GM10266 (cell line): ENCODE measurements around the gene EIF3F.

Experiments used
- DNase-seq: peaks from one replicate; pipeline ENCODE4 v3.0.0; 2012; ENCODE audit errors: extremely low spot score
- TF ChIP-seq, protein P1 (sequence below): IDR thresholded peaks from 2 replicates; pipeline ENCODE4 v1.5.1; 2012; ENCODE audit warnings: mild to moderate bottlenecking, low read depth; ENCODE audit not compliant: control insufficient read depth, insufficient read depth; ENCODE audit errors: missing control alignments

The EIF3F gene

DNA sequence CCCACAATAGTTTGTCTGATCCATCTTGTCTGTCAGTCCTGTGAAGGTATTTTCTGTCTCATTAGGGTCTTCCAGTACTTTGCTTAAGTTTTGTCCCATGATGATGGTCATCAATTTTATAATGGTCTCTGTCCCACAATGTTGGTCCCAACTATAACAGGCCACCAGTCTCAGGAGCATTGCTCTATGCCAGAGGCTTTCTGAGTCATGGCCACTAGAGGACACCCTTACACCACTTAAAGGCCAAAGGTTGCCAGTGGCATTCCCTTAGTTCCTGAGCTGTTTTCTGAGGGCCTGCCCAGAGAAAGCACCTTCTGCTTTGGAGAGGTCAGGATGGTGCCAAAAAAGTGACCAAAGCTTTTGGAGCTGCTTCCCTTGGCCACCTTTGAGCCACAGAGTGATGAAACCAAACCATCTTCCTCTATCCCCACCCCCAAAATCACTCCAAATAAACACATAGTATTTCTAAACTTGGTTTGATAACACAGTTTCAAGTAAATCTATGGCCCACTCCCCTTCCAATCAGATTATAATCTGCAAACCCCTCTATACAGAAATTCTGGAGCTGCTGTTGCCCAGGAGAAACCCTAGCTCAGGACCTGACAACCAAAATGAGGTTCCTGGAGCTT, 19.3 kb downstream of the EIF3F start:
- TF ChIP-seq, protein P1, sequence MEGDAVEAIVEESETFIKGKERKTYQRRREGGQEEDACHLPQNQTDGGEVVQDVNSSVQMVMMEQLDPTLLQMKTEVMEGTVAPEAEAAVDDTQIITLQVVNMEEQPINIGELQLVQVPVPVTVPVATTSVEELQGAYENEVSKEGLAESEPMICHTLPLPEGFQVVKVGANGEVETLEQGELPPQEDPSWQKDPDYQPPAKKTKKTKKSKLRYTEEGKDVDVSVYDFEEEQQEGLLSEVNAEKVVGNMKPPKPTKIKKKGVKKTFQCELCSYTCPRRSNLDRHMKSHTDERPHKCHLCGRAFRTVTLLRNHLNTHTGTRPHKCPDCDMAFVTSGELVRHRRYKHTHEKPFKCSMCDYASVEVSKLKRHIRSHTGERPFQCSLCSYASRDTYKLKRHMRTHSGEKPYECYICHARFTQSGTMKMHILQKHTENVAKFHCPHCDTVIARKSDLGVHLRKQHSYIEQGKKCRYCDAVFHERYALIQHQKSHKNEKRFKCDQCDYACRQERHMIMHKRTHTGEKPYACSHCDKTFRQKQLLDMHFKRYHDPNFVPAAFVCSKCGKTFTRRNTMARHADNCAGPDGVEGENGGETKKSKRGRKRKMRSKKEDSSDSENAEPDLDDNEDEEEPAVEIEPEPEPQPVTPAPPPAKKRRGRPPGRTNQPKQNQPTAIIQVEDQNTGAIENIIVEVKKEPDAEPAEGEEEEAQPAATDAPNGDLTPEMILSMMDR, result peak; percentile 90

DNA sequence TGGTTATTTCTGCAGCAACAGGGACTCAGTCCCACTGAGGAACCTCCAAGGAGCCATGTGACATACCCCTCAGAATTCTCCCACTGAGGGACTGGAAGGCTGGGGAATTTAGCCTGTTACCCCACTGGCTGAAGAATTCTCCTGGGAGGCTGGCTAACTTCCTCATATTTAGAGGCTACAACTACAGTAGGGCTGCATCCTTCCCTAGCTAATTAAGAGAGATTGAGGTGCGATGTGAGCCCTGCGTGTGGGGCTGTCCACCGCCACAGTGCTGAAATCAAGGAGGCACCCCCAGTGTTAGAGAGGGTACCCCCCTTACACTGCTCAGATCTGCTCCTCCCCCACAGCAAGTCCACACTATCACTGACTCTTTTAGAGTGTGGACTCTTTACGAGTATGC, 21.1 kb downstream of the EIF3F start:
- no peak for DNase-seq
- TF ChIP-seq, protein P1, result no peak

More for the DNA sequence above, 19.3 kb downstream of the EIF3F start:
- DNase-seq, result peak; percentile 65

DNA sequence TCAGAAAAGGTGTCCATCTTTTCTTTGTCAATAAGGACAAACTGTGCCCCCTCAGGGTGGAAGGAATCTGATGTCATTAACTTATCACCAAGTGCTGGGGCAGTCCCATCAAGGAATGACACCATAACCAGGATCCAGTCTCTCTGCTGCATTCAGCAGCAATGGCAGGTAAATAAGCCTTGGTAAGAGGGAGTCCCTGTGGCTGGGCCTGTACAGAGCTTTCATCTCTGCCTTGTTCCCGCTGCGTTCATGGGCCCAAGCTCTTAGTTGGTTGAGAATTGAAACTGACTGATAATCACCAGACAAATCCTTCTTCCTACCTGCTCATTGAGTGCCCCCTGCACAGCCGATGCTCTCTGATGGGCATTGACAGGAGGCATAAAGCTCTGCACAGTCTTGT, 22.7 kb downstream of the EIF3F start:
- no peak for DNase-seq
- TF ChIP-seq, protein P1, result no peak

DNA sequence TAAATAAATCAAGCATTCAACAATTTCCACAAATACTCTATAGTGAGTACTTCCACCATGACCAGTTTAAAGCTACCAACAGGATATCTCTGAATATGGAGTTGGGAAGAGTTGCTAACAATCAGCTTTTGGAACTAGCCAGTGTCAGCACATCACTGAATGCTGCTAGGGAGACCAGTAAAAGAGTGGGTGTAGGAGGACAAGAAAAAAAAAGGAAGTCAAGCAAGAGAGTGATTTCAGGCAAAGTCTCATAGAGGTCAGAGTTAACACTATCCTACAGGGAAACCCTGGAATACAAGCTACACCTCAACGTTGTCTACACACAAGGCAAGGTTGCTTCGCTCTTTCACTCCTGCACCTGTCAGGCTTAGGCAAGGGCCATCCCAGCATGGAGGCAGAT, 24.2 kb downstream of the EIF3F start:
- no peak for DNase-seq
- TF ChIP-seq, protein P1, result no peak

DNA sequence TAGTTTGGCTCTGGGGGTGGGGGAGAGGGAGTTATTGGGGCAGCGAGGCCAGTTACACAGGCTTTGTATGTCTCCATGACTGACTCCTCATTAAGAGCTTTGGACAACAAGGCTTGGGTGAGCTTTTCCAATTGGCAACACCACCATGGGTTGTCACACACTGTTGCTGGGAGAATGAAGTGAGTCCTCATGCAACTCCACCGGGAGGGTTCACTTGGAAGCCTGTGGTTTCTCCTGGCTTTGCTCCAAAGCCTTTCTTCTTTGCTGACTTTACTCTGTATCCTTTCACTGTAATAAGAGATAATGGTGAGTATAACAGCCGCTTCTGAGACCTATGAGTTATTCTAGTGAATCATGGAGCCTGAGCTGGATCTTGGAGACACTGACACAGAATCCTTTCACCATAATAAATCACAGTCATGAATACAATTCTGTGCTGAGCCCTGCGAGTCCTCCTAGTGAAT, 24.9 kb downstream of the EIF3F start:
- TF ChIP-seq, protein P1, result no peak
- DNase-seq, result no peak

DNA sequence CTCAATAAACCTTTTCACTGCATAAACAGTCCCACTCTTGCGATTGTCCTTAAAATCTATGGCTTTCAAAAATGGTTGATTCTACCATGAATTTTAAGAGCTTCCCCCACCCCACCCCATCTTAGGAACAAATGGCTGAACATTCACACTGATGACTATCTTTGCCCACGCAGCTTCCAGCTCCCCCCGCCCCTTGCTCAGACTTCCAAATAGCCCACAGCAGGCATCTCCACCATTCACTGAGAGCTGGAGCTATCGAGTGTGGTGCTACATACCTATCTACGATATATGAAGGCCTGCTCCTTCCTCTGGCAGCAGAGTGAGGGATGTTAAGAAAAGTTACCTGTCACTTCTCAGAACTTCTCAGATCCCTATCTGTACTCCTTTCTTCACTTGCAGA, 26.7 kb downstream of the EIF3F start:
- DNase-seq, result no peak
- TF ChIP-seq, protein P1, result no peak

DNA sequence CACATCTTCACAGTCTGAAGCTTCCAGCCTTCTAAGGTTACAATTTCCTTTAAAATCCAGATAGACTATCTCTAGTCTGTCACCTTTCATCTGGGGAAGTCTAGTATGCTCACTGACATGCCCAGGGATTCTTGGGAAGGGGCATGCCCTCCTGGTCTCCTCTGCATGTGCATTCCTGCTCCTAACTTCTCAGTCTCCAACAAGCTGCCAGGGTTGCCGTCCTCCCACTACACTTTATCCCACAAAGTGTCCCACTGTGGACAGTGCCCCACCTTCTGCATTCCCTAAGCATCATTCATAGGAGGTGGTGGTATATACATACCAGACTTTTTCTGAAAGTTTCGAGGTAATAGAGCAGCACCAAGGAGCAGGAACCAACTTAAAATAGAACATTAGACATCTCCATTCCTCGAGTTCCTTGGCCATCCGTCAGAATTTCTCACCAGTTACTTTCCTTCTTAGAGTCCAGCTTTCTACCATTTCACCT, 28.7 kb downstream of the EIF3F start:
- TF ChIP-seq, protein P1, result no peak
- no peak for DNase-seq
